Prostate gland (tissue), 2 donors: ENCODE measurements around the gene TPPP2. TPM values are rescaled to one million over a fixed set of nuclear protein-coding genes. Genes with fewer than 3 reads are reported as not detected.

Experiments used
- DNase-seq: peaks from one replicate; pipeline ENCODE4 v3.0.0-alpha.2; 2019; ENCODE audit warnings: low spot score
- H3K27ac ChIP-seq, 2 donors: fragments of 200-600 bp; sonication (generic); 2 replicates each; pipeline ENCODE4 v1.5.1; 2017 to 2019
- H3K27me3 ChIP-seq: fragments of 200-600 bp; sonication (generic); replicated peaks from 2 replicates; pipeline ENCODE4 v1.5.1; 2019; ENCODE audit not compliant: insufficient read depth
- H3K36me3 ChIP-seq, 2 donors: fragments of 200-600 bp; sonication (generic); 1 replicate in 1 of 2; 2 replicates in 1 of 2; pipeline versions ENCODE4 v1.5.1 to v1.8.1; 2017 to 2019
- H3K4me1 ChIP-seq: fragments of 200-600 bp; sonication (generic); replicated peaks from 2 replicates; pipeline ENCODE4 v1.5.1; 2019
- H3K4me3 ChIP-seq, 2 donors: fragments of 200-600 bp; sonication (generic); 2 replicates each; pipeline ENCODE4 v1.5.1; 2017 to 2019
- H3K9me3 ChIP-seq: fragments of 200-600 bp; sonication (generic); 2 replicates; pipeline ENCODE4 v1.5.1; 2017
- CTCF ChIP-seq, 4 experiments: fragments of 200-600 bp in 2 of 4; fragments of 450-650 bp in 2 of 4; sonication (generic) in 2 of 4; IDR thresholded peaks; 1 replicate in 3 of 4; 2 replicates in 1 of 4; pipeline ENCODE4 v1.5.1; 2016 to 2019; ENCODE audit warnings: antibody characterized with exemption in 4 of 4, mild to moderate bottlenecking in 2 of 4, moderate library complexity in 2 of 4
- POLR2A ChIP-seq: fragments of 450-650 bp; IDR thresholded peaks from one replicate; pipeline ENCODE4 v1.6.1; 2016; ENCODE audit warnings: antibody characterized with exemption, mild to moderate bottlenecking
- POLR2AphosphoS5 ChIP-seq: sonication (generic); formaldehyde crosslinking; IDR thresholded peaks from one replicate; pipeline ENCODE4 v1.6.1; 2017; ENCODE audit warnings: antibody characterized with exemption
- WGBS: methylation state at CpG from one replicate; pipeline ENCODE4 v1.1.5; 2018; 5-methylcytosine and 5-hydroxymethylcytosine counted together
- intact Hi-C: fragments of 100-400 bp; cut with DNase I; formaldehyde crosslinking; loops from one replicate; pipeline ENCODE4 v1.14.2; 2022
- total RNA-seq, 2 donors: library from RNA; depleted of rRNA; stranded (reverse); fragments of >200 nt; gene quantifications; one replicate each; pipeline ENCODE4 v1.1.0, GENCODE V29; 2016

The TPPP2 gene
- total RNA-seq, 2 donors from 2014 or later = 9.4 TPM; not detected in 1

- peaks cover 15% of the 10 kb centered on the region for H3K4me1 ChIP-seq
- H3K36me3 ChIP-seq = no peaks in the 10 kb centered on the region
- peak overlapping the region; percentile 51 to 62 for H3K4me3 ChIP-seq
- peak overlapping the region; percentile 77 to 79 for H3K27ac ChIP-seq
- no peaks in the 10 kb centered on the region for H3K27me3 ChIP-seq
- no peaks in the 10 kb centered on the region for H3K9me3 ChIP-seq
- WGBS = under 1% methylated on average over 40 of the region's 40 CpGs
- DNase-seq = no peak
- intact Hi-C loops = loop anchor here (2.0 kb wide), 2 partner anchors 23 to 35 kb away; no protein-coding TSS in a partner anchor
- TF ChIP-seq POLR2A (no peak), POLR2AphosphoS5 (no peak), CTCF (IDR thresholded peaks at IDR 0.05) (no peak)
Observed at GRCh38 chr14:21069388-21070082, 39.5 kb downstream of the TPPP2 start.

GRCh38 chr14:21070083-21070609 lies 40.1 kb downstream of the TPPP2 start, which contains the start of gene ARHGEF40:
ARHGEF40 (plus strand) TSS chr14:21070304; CDS start chr14:21070397, 93 bp downstream.
- WGBS = 0% methylated on average over 60 of the region's 63 CpGs
- Histone ChIP-seq H3K9me3 (no peaks in the 10 kb centered on the region), H3K4me3 (peak within 1 kb of the TSS; percentile 51 to 62), H3K27me3 (no peaks in the 10 kb centered on the region), H3K4me1 (peaks cover 15% of the 10 kb centered on the region), H3K36me3 (no peaks in the 10 kb centered on the region), H3K27ac (peak within 1 kb of the TSS; percentile 77 to 79)
- no peak for TF ChIP-seq CTCF (IDR thresholded peaks at IDR 0.05)
- peak; percentile 37 for TF ChIP-seq POLR2A
- TF ChIP-seq POLR2AphosphoS5 = no peak
- intact Hi-C loops = loop anchor here (2.0 kb wide), 1 partner anchor 35 kb away; no protein-coding TSS in a partner anchor
- peak; percentile 48 for DNase-seq

GRCh38 chr14:21070610-21071224 lies 40.7 kb downstream of the TPPP2 start:
- Histone ChIP-seq H3K36me3 (no peaks in the 10 kb centered on the region), H3K4me1 (peaks cover 15% of the 10 kb centered on the region), H3K9me3 (no peaks in the 10 kb centered on the region), H3K27ac (peak overlapping the region; percentile 77 to 79), H3K4me3 (peak overlapping the region; percentile 51 to 62), H3K27me3 (no peaks in the 10 kb centered on the region)
- intact Hi-C loops = loop anchor here (2.0 kb wide), 1 partner anchor 34 kb away; no protein-coding TSS in a partner anchor
- DNase-seq = no peak
- TF ChIP-seq CTCF (IDR thresholded peaks at IDR 0.05) = no peak
- TF ChIP-seq POLR2AphosphoS5 = no peak
- no peak for TF ChIP-seq POLR2A
- WGBS = under 1% methylated on average over 23 of the region's 23 CpGs

GRCh38 chr14:21071225-21072030 lies 41.4 kb downstream of the TPPP2 start:
- intact Hi-C loops = loop anchor here (2.0 kb wide), 1 partner anchor 33 kb away; no protein-coding TSS in a partner anchor

More at GRCh38 chr14:21071225-21072030, 41.4 kb downstream of the TPPP2 start:
- Histone ChIP-seq H3K27ac (peak overlapping the region; percentile 77 to 79), H3K4me3 (peak overlapping the region; percentile 51 to 62), H3K9me3 (no peaks in the 10 kb centered on the region), H3K27me3 (no peaks in the 10 kb centered on the region), H3K36me3 (no peaks in the 10 kb centered on the region), H3K4me1 (peaks cover 15% of the 10 kb centered on the region)
- DNase-seq = peak; percentile 48
- no peak for TF ChIP-seq POLR2A
- no peak for TF ChIP-seq POLR2AphosphoS5
- peak in 1 of 4 experiments; percentile 4 for TF ChIP-seq CTCF (IDR thresholded peaks at IDR 0.05)
- WGBS = 2% methylated on average over 37 of the region's 37 CpGs
